IMR-90 (cell line): ENCODE measurements around the gene TCF7L2. TPM values are rescaled to one million over a fixed set of nuclear protein-coding genes. Genes with fewer than 3 reads are reported as not detected.

Experiments used
- ATAC-seq: fragments of 200-7000 bp; cut with Tn5 transposase; 2 replicates; pipeline ENCODE4 v1.9.1; 2020; ENCODE audit warnings: low read depth, mild to moderate bottlenecking, moderate library complexity
- BruUV-seq: library from RNA; stranded (reverse); fragments of 400-500 nt; replicated peaks from 2 replicates; lab custom pipeline; 2021; lab: Mats Ljungman, UMichigan
- CTCF ChIA-PET: fragments of 300-600 bp; formaldehyde crosslinking; extraction: SDS; loops from one replicate; lab custom pipeline; 2021; ENCODE audit warnings: antibody characterized with exemption; lab: Yijun Ruan, JAX
- POLR2A ChIA-PET: fragments of 300-600 bp; sonication (Branson Sonifier 250); formaldehyde crosslinking; loops from one replicate; lab custom pipeline; 2022; ENCODE audit warnings: antibody characterized with exemption; ENCODE audit not compliant: unreplicated experiment; lab: Charles Lee
- DNase-seq: peaks from one replicate; pipeline ENCODE4 v3.0.0; 2013
- H2AFZ ChIP-seq: replicated peaks from 2 replicates; pipeline ENCODE3; 2013; ENCODE audit warnings: low read length, mild to moderate bottlenecking; ENCODE audit not compliant: poor library complexity
- H2AK5ac ChIP-seq: 2 replicates; pipeline ENCODE4 v1.6.1; 2013; ENCODE audit warnings: low read depth, low read length, inconsistent platforms
- H2AK9ac ChIP-seq: replicated peaks from 2 replicates; pipeline ENCODE3; 2013; ENCODE audit warnings: mild to moderate bottlenecking, low read depth, low read length, moderate library complexity; ENCODE audit not compliant: poor library complexity
- H2BK120ac ChIP-seq: 2 replicates; pipeline ENCODE4 v1.6.1; 2013; ENCODE audit warnings: low read depth, low read length, inconsistent platforms
- H2BK15ac ChIP-seq: 3 replicates; pipeline ENCODE4 v1.6.1; 2013; ENCODE audit warnings: low read depth, low read length, inconsistent platforms
- H2BK20ac ChIP-seq: 2 replicates; pipeline ENCODE4 v1.6.1; 2013; ENCODE audit warnings: low read depth, mild to moderate bottlenecking, inconsistent platforms, low read length, moderate library complexity
- H2BK5ac ChIP-seq: 2 replicates; pipeline ENCODE4 v1.6.1; 2013; ENCODE audit warnings: mild to moderate bottlenecking, low read depth, low read length, inconsistent platforms; ENCODE audit not compliant: poor library complexity, severe bottlenecking
- H3K14ac ChIP-seq: replicated peaks from 2 replicates; pipeline ENCODE4 v1.6.1; 2013; ENCODE audit warnings: low read depth, low read length, inconsistent platforms
- H3K18ac ChIP-seq: 2 replicates; pipeline ENCODE4 v1.6.1; 2013; ENCODE audit warnings: low read depth, low read length, control low read depth
- H3K23ac ChIP-seq: 2 replicates; pipeline ENCODE4 v1.6.1; 2013; ENCODE audit warnings: low read depth, low read length, inconsistent platforms
- H3K27ac ChIP-seq: 2 replicates; pipeline ENCODE4 v1.5.1; 2013; ENCODE audit warnings: mild to moderate bottlenecking, control low read depth, low read length; ENCODE audit not compliant: insufficient read depth
- H3K27me3 ChIP-seq: 2 replicates; pipeline ENCODE4 v1.6.1; 2013; ENCODE audit warnings: low read length; ENCODE audit not compliant: control insufficient read depth, insufficient read depth
- H3K36me3 ChIP-seq: 2 replicates; pipeline ENCODE4 v1.6.1; 2013; ENCODE audit warnings: low read length, mixed read lengths; ENCODE audit not compliant: control insufficient read depth, insufficient read depth
- H3K4ac ChIP-seq: 2 replicates; pipeline ENCODE4 v1.6.1; 2013; ENCODE audit warnings: low read depth, low read length, inconsistent platforms
- H3K4me1 ChIP-seq: 2 replicates; pipeline ENCODE4 v1.6.1; 2013; ENCODE audit warnings: low read length, mixed read lengths; ENCODE audit not compliant: control insufficient read depth, insufficient read depth
- H3K4me2 ChIP-seq: 2 replicates; pipeline ENCODE4 v1.6.1; 2013; ENCODE audit warnings: low read depth, mild to moderate bottlenecking, control low read depth, low read length, moderate library complexity
- H3K4me3 ChIP-seq: 2 replicates; pipeline ENCODE4 v1.5.1; 2013; ENCODE audit warnings: low read depth, mild to moderate bottlenecking, control low read depth, low read length, moderate library complexity; ENCODE audit not compliant: insufficient read depth
- H3K56ac ChIP-seq: 2 replicates; pipeline ENCODE4 v1.6.1; 2013; ENCODE audit warnings: low read length, inconsistent platforms; ENCODE audit not compliant: insufficient read depth; ENCODE audit errors: extremely low read depth
- H3K79me1 ChIP-seq, 2 experiments: 2 replicates each; pipeline ENCODE4 v1.6.1; 2013; ENCODE audit warnings: low read length in 2 of 2, inconsistent platforms in 1 of 2, low read depth in 1 of 2
- H3K9ac ChIP-seq: 2 replicates; pipeline ENCODE4 v1.6.1; 2013; ENCODE audit warnings: low read depth, low read length, control low read depth
- H3K9me1 ChIP-seq: 2 replicates; pipeline ENCODE4 v1.6.1; 2013; ENCODE audit warnings: low read length, inconsistent platforms; ENCODE audit not compliant: insufficient read depth
- H3K9me3 ChIP-seq: 2 replicates; pipeline ENCODE4 v1.6.1; 2013; ENCODE audit warnings: low read length; ENCODE audit not compliant: control insufficient read depth, insufficient read depth
- H4K20me1 ChIP-seq: 2 replicates; pipeline ENCODE4 v1.6.1; 2013; ENCODE audit warnings: low read length, inconsistent platforms; ENCODE audit not compliant: insufficient read depth
- H4K5ac ChIP-seq: 2 replicates; pipeline ENCODE4 v1.6.1; 2013; ENCODE audit warnings: mild to moderate bottlenecking, low read depth, low read length, control low read depth
- H4K8ac ChIP-seq, 2 experiments: 2 replicates each; pipeline ENCODE4 v1.6.1; 2013; ENCODE audit warnings: low read depth in 2 of 2, low read length in 2 of 2, control low read depth in 1 of 2, inconsistent platforms in 1 of 2
- H4K91ac ChIP-seq: 2 replicates; pipeline ENCODE4 v1.6.1; 2013; ENCODE audit warnings: low read depth, low read length, inconsistent platforms; ENCODE audit not compliant: insufficient read depth
- BHLHE40 ChIP-seq: fragments of 150-350 bp; IDR thresholded peaks from 2 replicates; pipeline ENCODE4 v1.6.1; 2016; ENCODE audit warnings: mild to moderate bottlenecking, low read depth, low read length
- CEBPB ChIP-seq: IDR thresholded peaks from 2 replicates; pipeline ENCODE4 v1.6.1; 2012; ENCODE audit warnings: low read depth, low read length, improper control_type of control experiment
- FOS ChIP-seq: fragments of 150-350 bp; IDR thresholded peaks from 2 replicates; pipeline ENCODE4 v1.6.1; 2016; ENCODE audit warnings: low read depth, low read length
- MAFK ChIP-seq: IDR thresholded peaks from 2 replicates; pipeline ENCODE4 v1.6.1; 2012; ENCODE audit warnings: low read depth, low read length, improper control_type of control experiment
- MAZ ChIP-seq: IDR thresholded peaks from 2 replicates; pipeline ENCODE4 v1.6.1; 2012; ENCODE audit warnings: low read depth, mild to moderate bottlenecking, low read length, improper control_type of control experiment, moderate library complexity, borderline replicate concordance
- MXI1 ChIP-seq: IDR thresholded peaks from 2 replicates; pipeline ENCODE4 v1.6.1; 2012; ENCODE audit warnings: low read depth, mild to moderate bottlenecking, low read length, moderate library complexity, borderline replicate concordance
- POLR2A ChIP-seq: IDR thresholded peaks from 2 replicates; pipeline ENCODE4 v1.6.1; 2012; ENCODE audit warnings: mild to moderate bottlenecking, low read depth, low read length
- RAD21 ChIP-seq: IDR thresholded peaks from 2 replicates; pipeline ENCODE4 v1.6.1; 2012; ENCODE audit warnings: low read length, improper control_type of control experiment
- RFX5 ChIP-seq: IDR thresholded peaks from 2 replicates; pipeline ENCODE4 v1.8.0; 2012; ENCODE audit warnings: low read depth, mild to moderate bottlenecking, low read length, moderate library complexity
- SMC3 ChIP-seq: fragments of 150-350 bp; IDR thresholded peaks from 2 replicates; pipeline ENCODE4 v1.6.1; 2016; ENCODE audit warnings: low read depth, mild to moderate bottlenecking, antibody characterized with exemption, low read length, moderate library complexity
- WGBS, 2 experiments: methylation state at CpG; one replicate each; pipeline versions ENCODE4 v1.1.5 to v1.1.7; 2013; ENCODE audit warnings: missing lambda C conversion rate in 2 of 2; ENCODE audit not compliant: insufficient read length in 1 of 2; ENCODE audit errors: extremely low coverage in 2 of 2; 5-methylcytosine and 5-hydroxymethylcytosine counted together
- dilution Hi-C: fragments of 300-500 bp; cut with HindIII; formaldehyde crosslinking; loops from one replicate; pipeline ENCODE4 v1.14.3; 2018; ENCODE audit warnings: low sequenced_read_pairs; ENCODE audit not compliant: unreplicated experiment
- in situ Hi-C: fragments of 300-500 bp; cut with MboI; formaldehyde crosslinking; loops from 3 replicates; pipeline ENCODE4 v1.14.3; 2019; ENCODE audit warnings: low sequenced_read_pairs, inconsistent platforms, mixed read lengths
- intact Hi-C: fragments of 100-400 bp; cut with micrococcal nuclease; formaldehyde crosslinking; loops from 2 replicates; pipeline ENCODE4 v1.10.0; 2022
- polyA plus RNA-seq, 3 experiments: library from polyadenylated mRNA; depleted of rRNA; stranded (reverse); fragments of >200 nt; gene quantifications; 2 replicates each; pipeline ENCODE4 v1.2.3, GENCODE V29; 2012; ENCODE audit warnings: low replicate concordance in 1 of 3
- total RNA-seq: library from RNA; depleted of rRNA; stranded (reverse); fragments of >200 nt; gene quantifications from 2 replicates; pipeline ENCODE4 v1.2.3, GENCODE V29; 2012
- TF ChIP-seq, protein P1 (sequence below): conservative IDR thresholded peaks from 2 replicates; pipeline ENCODE4 v1.5.1; 2012; ENCODE audit warnings: mild to moderate bottlenecking, low read depth, low read length, improper control_type of control experiment
- TF ChIP-seq, protein P2 (sequence below): fragments of 150-350 bp; IDR thresholded peaks from 2 replicates; pipeline ENCODE4 v1.6.1; 2017; ENCODE audit warnings: mild to moderate bottlenecking, antibody characterized with exemption, low read length, low read depth

The TCF7L2 gene
- total and polyA plus RNA-seq, 2 of the 4 experiments (the other 2 are of a cell fraction): 1.3 to 12.2 TPM

DNA sequence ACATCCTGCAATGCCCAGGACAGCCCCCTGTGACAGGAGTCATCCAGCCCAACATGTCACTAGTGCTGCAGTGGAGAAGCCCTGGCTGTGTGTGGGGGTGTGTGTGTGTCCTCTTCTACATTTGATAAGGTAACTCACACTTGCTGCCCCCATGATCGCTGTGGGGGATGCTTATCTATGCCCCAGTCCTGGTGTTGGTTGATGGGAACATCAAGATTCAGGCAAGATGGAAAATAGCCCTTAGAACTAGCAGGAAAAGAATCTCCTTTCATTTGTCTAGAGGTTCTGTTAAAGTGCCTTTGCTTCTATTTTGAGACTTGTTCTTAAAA, 52.4 kb downstream of the TCF7L2 start:
- Histone ChIP-seq H2BK15ac (no peak overlapping the region), H3K18ac (no peak overlapping the region), H2BK5ac (no peak overlapping the region), H3K23ac (no peak overlapping the region), H3K14ac (no peak overlapping the region), H2BK120ac (no peak overlapping the region), H4K20me1 (peaks cover 60% of the 10 kb centered on the region), H2AK9ac (no peak overlapping the region), H2AFZ (no peak overlapping the region), H3K36me3 (peaks cover 5% of the 10 kb centered on the region; the same call in 1 of the 2 replicates), H3K4me3 (no peak overlapping the region), H3K4ac (no peak overlapping the region; the same call in 1 of the 2 replicates), H3K27me3 (no peaks in the 10 kb centered on the region), H3K27ac (no peak overlapping the region), H3K9me3 (no peaks in the 10 kb centered on the region), H3K9me1 (peaks cover 21% of the 10 kb centered on the region), H4K91ac (no peak overlapping the region), H3K4me1 (peaks cover 3% of the 10 kb centered on the region), H2BK20ac (no peak overlapping the region), H2AK5ac (no peak overlapping the region), H3K79me1 (peaks cover 27 to 81% of the 10 kb centered on the region in 2 experiments), H3K56ac (no peak overlapping the region), H3K9ac (no peak overlapping the region), H3K4me2 (no peak overlapping the region), H4K5ac (no peak overlapping the region), H4K8ac (no peak overlapping the region)
- DNase-seq: no peak
- in situ Hi-C loops: no loop called here
- ATAC-seq: no peak
- ChIA-PET POLR2A (no interaction called here), CTCF (no interaction called here)
- no CpG with 5 or more reads among the region's 1 CpG for WGBS, 2 experiments
- TF ChIP-seq MAZ (no peak), POLR2A (no peak), FOS (no peak), BHLHE40 (no peak), MAFK (no peak), CEBPB (no peak), SMC3 (no peak), RFX5 (no peak), RAD21 (no peak), MXI1 (no peak)
- TF ChIP-seq, protein P1, sequence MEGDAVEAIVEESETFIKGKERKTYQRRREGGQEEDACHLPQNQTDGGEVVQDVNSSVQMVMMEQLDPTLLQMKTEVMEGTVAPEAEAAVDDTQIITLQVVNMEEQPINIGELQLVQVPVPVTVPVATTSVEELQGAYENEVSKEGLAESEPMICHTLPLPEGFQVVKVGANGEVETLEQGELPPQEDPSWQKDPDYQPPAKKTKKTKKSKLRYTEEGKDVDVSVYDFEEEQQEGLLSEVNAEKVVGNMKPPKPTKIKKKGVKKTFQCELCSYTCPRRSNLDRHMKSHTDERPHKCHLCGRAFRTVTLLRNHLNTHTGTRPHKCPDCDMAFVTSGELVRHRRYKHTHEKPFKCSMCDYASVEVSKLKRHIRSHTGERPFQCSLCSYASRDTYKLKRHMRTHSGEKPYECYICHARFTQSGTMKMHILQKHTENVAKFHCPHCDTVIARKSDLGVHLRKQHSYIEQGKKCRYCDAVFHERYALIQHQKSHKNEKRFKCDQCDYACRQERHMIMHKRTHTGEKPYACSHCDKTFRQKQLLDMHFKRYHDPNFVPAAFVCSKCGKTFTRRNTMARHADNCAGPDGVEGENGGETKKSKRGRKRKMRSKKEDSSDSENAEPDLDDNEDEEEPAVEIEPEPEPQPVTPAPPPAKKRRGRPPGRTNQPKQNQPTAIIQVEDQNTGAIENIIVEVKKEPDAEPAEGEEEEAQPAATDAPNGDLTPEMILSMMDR: no peak
- TF ChIP-seq, protein P2, sequence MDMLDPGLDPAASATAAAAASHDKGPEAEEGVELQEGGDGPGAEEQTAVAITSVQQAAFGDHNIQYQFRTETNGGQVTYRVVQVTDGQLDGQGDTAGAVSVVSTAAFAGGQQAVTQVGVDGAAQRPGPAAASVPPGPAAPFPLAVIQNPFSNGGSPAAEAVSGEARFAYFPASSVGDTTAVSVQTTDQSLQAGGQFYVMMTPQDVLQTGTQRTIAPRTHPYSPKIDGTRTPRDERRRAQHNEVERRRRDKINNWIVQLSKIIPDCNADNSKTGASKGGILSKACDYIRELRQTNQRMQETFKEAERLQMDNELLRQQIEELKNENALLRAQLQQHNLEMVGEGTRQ: no peak
- BruUV-seq: no TSS peak
- dilution Hi-C loops: no loop called here
- intact Hi-C loops: no loop called here
